CD4-positive, alpha-beta T cell treated with Interleukin-17A for 4 hours (primary cell): ENCODE data around the gene MLLT11.
"Not testable (repeated sequence)": the region's sequence is repeated elsewhere in the genome, so short reads cannot be mapped to it uniquely, and the experiment has no call there.

Experiments
- DNase-seq: peaks from one replicate; pipeline ENCODE4 v3.0.0-alpha.2; 2020; ENCODE audit warnings: mixed read lengths

MLLT11 gene

DNA sequence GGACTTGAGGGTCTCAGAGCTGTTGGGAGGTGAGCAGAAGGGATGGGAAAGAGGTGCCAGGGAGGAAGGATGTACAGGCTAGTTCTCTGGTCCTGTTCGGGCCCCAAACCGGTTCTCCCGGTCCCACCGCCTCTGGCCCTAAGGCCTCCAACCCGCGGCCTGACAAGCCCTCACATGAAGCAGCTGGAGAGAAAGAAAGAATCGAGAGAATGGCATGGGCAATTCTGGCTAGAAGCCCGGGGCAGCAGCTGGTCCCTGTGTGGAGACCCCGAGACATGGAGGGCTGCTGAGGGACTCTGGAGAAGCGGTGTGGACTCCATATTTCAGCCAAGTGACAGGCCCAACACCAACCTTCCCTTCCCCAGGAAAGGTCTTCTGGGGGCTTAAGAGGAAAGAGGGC, 1.5 kb upstream of the MLLT11 start:
- DNase-seq = no peak

DNA sequence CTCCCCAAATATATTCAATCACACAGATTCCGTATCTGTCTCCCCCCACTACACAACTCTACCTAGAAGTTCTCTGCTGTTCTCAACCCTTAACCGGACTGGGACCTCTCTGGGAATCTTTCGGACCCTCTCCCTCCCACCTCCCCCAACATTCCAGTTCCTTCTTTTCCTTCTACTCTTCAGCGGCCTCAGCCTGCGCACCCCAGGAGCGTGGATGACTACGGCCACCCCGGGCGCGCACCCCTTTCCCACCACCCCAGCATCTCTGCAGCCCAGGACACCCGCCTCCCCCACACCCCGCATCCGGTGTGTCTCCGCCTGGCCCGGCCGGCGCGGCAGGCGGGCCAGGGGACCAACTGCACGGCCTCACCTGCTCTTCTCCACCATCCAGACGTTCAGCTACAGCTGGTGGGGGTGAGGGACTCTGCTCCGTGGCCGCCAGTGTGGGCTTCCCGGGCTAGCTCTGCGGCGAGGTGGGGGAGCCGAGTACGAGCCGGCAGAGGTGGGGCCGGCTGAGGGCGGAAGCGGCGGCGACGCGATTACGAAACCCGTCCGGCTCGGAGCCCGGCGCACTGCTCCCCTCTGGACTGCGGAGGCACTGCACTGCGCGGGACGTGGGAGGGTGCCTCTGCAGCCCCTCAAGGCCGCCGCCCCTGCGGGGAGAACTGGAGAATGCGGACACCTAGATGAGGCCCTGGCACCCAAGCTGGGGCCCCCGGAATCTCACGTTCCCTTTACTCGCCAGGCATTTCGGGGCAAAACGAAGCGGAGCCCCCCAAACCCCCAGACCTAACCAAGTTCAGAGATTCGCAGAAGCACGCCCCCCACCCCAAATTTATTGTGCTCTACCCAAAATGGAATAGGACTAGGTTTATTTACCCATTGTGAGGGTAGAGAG, 839 bp upstream of the MLLT11 start, which contains the start of gene CDC42SE1:
Gene CDC42SE1, minus strand, starts transcription at position 514 of the 898 bp plus-strand sequence. CDS start 3,892 bp downstream, outside the sequence.
- DNase-seq = peak; percentile 87

DNA sequence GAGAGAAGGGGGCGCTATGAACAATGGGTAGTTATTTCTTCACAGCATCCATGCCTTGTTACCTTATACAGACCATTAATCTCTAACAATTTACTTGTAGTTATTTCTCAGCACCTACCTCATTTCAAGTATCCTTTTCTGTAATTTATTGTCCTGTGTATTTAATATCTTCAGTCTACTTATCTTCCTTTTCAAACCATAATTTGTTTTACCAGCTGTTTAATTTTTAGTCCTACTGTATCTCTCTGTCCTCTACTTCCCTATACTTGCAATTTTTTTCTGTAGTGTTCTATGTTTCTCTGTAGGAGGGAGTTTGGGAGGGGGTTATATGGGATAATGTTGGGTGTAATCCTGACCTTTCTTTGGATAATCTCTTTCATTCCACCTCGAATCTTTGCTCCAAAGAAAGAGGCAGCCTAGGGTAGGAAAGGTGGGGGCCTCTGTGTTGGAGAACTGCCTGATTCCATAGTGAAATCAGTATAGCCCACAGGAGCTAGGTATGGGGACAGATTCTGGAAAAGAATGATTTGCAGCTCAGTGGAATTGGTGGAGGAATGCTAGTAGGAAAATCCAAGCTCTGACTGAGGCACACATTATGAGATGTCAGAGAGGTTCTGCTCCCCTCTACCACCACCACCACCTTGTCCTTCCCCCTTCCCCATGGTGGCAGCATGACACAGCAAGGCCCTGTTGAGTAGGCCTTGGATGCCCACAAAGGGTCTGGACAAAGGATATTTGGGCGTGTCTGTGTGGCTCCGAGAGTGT, 642 bp downstream of the MLLT11 start:
- DNase-seq = no peak

DNA sequence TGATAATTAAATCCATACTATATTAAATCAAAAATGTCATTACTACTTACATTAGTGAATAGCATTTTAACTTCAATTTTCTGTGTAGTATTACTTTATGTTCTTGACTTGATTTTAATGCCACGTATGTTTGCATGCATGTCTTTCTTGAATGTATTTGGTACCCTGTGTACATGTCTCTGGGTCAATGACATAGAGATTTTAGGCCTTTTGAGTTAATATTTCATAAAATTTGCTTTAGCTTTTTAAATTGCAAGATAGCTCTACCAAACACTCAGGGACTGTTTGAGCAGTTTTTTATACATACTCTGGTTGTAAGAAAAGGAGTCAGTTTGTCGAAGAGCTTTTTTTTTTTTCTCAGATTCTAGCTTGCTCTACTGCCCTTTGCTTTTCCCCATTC, 1.5 kb downstream of the MLLT11 start:
- DNase-seq = no peak

DNA sequence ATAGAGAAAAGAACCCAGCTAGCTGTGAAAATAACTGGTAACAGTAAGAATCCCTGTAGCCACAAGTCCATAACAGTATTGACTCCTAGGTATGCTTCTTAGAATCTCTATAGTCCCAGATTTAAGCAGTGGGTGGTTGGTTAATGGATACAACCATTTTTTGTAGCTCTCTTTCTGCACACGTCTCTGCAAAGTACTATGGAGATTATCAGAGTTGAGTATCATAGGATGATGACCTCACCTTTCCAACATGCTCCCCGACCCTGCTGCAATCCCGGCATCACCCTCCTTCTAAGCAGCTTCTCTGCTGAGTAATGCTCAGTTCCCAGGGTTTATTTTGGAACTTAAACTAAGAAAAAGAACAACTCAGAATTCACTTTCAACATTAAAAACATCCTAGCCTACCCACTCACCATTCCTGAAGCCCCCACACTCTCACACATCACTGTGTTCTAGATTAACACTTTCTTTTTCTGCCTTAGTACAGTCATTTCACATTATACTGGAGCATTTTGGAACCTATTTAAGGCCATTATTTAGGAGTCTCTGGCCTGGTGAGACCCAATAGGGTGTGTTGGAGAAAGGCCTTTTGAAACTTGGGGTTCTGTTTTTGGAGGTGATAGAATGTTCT, 2.7 kb downstream of the MLLT11 start:
- DNase-seq = no peak

DNA sequence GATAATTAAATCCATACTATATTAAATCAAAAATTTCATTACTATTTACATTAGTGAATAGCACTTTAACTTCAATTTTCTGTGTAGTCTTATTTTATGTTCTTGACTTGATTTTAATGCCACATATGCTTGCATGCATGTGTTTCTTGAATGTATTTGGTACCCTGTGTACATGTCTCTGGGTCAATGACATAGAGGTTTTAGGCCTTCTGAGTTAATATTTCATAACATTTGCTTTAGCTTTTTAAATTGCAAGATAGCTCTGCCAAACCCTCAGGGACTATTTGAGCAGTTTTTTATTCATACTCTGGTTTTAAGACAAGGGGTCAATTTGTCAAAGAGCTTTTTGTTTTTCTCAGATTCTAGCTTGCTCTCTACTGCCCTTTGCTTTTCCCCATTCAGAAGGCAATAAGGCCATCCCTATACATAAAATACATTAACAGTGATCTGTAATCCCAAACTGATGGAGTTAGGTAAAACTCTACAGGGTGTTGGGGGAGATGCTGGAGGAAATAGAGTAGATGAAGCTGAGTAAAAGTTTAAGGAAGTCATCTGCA, 5.0 kb downstream of the MLLT11 start:
- no peak for DNase-seq

DNA sequence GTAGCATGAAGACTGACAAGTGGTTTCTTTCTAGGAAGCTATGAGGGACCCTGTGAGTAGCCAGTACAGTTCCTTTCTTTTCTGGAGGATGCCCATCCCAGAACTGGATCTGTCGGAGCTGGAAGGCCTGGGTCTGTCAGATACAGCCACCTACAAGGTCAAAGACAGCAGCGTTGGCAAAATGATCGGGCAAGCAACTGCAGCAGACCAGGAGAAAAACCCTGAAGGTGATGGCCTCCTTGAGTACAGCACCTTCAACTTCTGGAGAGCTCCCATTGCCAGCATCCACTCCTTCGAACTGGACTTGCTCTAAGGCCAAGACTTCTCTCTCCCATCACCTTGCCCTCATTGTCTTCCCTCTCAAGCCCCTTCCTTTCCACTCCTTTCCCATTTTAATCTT, 7.0 kb downstream of the MLLT11 start:
- DNase-seq = no peak

DNA sequence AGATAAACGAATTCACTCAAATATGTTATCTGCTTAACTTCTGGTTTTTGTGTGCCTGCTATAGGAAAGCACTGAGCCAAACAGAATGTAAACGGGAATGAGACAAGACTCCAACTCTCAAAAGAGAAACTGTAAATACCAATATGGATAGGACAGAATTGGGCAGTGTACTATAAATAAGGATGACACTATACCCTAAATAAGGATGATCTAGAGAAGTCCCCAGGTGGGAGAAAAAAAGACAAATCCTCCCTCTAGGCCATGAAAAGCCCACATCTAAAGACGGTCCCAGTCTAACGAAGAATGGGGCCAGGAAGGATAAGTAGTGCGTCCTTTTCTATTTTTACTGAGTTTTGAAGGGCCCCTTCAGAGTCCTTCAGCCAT, 8.9 kb downstream of the MLLT11 start:
- no peak for DNase-seq

DNA sequence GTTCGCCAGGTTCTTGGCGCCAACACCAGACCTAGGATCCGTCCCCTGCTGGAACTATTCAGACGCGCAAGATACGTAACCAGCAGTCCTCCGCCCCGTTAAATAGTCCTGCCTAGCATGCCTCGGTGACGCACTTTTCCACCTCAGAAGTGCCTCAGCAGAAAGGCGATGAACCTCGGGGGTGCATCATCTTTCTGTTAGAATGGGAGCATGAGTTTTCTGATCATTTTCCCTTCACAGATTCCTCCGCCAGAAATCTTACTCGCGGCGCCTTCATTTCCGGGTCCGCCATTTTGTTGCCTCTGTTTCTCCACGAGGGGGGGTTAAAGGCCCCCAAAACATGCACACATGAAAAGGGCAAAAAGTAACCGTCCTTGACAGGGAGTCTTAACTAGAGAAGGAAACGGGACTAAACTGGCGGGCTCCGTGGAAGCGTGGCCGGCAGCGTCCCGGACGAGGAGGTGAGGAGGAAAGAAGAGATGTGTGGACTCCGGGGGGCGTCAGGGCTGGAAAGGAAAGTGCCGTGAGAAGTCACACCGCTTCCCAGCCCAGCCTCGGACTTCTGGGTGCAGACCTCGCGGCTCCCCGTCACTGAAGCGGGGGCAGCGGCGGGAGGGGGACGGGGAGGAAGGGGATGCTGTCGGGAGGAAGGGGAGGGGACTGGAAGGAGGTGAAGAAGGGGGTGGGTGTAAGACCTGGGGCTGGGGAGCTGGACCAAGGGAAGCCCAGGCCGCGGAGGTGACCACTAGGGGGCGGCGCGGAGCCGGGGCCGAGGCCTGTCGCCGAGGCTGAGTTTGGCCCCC, 10.5 kb downstream of the MLLT11 start, which contains the start of gene GABPB2:
Gene GABPB2, plus strand, starts transcription at position 288 of the 803 bp plus-strand sequence. CDS start 17,429 bp downstream, outside the sequence.
- DNase-seq = peak; percentile 90

DNA sequence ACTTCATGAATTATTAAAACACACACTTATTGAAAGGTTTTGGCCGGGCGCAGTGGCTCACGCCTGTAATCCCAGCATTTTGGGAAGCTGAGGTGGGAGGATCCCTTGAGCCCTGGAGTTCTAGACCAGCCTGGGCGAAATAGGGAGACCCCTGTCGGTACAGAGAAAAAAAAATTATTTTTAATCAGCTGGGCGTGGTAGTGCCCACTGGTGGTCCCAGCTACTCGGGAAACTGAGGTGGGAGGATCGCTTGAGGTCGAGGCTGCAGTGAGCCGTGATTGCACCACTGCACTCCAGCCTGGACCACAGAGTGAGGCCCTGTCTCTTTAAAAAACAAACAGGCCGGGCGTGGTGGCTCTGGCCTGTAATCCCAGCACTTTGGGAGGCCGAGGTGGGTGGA, 12.0 kb downstream of the MLLT11 start:
- no peak for DNase-seq

DNA sequence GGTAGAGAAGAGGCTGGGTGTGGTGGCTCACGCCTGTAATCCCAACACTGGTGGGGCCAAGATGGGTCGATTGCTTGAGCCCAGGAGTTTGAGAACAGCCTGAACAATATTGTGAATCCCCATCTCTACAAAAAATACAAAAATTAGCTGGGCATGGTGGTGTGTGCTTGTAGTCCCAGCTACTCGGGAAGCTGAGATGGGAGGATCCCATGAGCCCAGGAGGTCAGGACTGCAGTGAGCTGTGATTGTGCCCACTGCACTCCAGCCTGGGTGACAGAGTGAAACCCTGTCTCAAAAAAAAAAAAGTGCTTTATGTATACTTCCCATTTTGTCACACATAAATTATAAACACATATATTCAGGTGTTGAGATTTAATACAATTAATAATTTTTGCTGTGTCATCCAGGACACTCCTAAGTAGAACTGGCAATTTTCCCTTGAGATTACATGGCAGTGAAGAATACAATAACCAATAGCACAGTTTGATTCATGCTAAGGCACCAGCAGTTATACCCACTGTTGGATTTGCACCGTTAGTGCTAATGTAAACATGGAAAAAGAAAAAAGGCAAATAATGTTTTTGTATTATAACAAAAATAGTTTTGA, 25.9 kb downstream of the MLLT11 start:
- no peak for DNase-seq

DNA sequence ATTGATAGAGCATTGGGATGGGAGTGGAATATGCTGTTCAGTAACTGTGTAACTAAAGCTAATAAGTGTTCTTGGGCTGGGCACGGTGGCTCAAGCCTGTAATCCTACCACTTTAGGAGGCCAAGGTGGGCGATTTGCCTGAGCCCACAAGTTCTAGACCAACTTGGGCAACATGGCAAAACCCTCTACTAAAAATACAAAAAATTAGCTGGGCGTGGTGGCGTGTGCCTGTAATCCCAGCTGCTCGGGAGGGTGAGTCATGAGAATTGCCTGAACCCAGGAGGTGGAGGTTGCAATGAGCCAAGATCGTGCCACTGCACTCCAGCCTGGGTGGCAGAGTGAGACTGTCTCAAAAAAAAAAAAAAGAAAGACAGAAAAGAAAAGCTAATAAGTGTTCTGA, 37.2 kb downstream of the MLLT11 start:
- DNase-seq = not testable (repeated sequence)

DNA sequence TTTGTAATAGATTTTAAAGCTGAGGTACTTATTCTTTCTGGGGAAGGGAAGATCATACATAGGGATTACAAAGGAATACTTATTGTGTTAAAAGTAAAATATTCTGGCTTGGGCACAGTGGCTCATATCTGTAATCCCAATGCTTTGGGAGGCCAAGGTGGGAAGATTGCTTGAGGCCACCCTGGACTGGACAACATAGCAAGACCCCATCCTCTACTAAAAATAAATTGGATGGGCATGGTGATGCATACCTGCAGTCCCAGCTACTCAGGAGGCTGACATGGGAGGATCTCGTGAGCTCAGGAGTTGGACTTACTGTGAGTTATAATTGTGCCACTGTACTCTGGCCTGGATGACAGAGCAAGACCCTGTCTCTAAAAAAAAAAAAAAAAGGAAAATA, 37.9 kb downstream of the MLLT11 start:
- DNase-seq = no peak

DNA sequence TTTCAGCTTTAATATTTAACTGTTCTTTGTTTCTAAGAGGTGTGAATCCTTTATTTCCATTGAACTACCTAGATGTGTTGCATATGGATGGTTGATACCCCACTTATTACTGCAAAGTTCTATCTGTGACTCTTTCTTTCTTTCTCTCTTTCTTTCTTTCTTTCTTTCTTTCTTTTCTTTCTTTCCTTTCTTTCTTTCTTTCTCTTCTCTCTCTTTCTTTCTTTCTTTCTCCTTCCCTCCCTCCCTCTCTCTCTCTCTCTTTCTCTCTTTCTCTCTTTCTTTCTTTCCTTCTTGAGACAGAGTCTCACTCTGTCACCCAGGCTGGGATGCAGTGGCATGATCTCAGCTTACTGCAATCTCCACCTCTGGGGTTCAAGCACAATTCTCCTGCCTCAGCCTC, 44.4 kb downstream of the MLLT11 start:
- no peak for DNase-seq

DNA sequence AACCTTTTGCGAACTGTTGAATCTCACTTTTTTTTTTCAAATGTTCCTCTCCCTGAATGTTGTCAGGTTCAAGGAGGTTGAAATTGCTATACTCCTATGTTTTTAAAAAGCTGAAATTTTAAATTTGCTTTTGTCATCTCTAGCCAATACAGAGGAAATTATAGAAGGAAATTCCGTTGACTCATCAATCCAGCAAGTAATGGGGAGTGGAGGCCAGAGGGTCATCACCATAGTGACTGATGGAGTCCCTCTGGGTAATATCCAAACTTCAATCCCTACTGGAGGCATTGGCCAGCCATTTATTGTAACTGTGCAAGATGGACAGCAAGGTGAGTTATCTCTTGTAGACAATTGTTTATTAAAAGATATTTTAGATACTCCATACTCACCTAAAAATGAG, 46.7 kb downstream of the MLLT11 start:
- no peak for DNase-seq

DNA sequence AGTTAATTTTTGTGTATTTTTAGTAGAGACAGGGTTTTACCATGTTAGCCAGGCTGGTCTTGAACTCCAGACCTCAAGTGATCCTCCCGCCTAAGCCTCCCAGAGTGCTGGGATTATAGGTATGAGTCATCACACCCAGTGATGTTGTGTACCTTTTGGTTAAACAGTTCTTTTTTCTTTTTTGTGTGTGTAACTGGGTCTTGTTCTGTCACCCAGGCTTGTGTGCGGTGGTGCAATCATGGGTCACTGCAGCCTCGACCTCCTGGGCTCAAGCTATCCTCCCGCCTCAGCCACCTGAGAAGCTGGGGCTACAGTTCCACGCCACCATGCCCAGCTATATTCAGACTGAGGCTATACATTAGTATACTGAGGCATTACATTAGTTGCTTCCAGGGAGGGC, 48.1 kb downstream of the MLLT11 start:
- DNase-seq = no peak

DNA sequence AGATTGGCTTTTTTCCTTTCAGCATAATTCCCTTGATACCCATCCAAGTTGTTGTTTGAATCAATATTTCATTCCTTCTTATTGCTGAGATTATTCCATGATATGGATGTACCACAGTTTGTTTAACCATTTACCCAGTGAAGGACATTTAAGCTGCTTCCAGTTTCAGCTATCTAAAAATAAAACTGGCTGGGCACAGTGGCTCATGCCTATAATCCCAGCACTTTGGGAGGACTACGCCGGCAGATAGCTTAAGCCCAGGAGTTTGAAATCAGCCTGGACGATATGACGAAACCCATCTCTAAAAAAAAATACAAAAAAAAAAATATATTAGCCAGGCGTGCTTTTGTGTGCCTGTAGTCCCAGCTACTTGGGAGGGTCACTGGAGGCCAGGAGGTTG, 53.7 kb downstream of the MLLT11 start:
- DNase-seq = no peak
